ENCODE measurements around the gene POR. TPM values are rescaled to one million over a fixed set of nuclear protein-coding genes. Genes with fewer than 3 reads are reported as not detected.
A peak's percentile ranks its signal among the peaks of the same experiment; 100 is the strongest.

The POR gene
- total and polyA plus RNA-seq, 8 donors: 41.4 to 210 (median 52.1) TPM

DNA sequence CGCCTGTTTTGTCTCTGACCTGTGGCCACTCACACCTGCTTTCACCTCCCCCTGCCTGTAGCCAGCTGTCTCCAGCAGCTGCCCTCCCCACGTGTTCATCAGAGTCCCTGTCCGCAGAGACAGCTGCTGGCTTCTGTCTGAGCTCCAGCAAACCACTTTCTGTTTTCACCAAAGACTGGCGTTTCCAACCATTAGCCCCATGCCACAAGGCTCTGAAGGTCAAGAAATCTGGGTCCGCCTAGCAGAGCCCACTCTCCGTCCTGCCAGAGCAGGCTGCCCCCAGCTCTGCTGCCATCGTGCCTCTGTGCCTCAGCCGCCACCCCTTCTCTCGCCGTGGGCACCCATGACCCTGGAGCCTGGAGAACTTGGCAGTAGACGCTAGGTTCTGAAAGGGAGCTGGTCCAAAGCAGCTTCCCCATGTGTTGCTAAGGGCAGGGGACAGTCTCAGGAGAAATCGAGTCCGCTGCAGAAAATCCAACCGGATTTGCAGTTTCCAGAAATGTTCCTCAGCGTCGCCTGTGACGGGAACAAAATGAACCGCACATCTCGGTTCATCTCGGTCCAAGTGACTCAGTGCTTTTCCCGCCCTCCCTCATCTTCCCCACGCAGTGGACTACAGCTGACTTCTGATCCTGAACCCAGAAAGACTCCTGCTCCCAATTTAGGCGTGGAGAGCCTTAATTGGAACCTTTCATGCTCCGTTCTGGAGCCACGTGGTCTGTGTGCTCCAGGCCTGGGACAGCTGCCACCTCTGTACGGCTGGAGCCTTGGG lies 51.4 kb downstream of the POR start:
- H3K4me3 ChIP-seq: no peak overlapping the region
- intact Hi-C loops (cut with DNase I): no loop called here

DNA sequence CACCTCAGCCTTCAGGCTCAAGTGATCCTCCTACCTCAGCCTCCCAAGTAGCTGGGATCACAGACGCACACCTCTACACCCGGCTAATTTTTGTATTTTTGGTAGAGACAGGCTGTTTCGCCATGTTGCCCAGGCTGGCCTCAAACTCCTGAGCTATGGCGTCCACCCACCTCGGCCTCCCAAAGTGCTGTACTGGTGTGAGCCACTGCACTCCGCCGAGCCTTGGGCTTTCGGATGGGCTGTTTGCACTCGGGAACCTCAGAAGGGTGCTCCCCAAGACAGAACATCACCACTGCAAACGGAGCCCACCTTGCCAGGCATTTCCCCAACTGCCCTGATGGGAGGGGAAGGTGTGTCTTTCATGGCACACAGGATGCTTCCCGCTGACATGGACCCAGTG lies 52.1 kb downstream of the POR start:
- H3K27me3 ChIP-seq: no peaks in the 10 kb centered on the region
- TF ChIP-seq, protein P1, sequence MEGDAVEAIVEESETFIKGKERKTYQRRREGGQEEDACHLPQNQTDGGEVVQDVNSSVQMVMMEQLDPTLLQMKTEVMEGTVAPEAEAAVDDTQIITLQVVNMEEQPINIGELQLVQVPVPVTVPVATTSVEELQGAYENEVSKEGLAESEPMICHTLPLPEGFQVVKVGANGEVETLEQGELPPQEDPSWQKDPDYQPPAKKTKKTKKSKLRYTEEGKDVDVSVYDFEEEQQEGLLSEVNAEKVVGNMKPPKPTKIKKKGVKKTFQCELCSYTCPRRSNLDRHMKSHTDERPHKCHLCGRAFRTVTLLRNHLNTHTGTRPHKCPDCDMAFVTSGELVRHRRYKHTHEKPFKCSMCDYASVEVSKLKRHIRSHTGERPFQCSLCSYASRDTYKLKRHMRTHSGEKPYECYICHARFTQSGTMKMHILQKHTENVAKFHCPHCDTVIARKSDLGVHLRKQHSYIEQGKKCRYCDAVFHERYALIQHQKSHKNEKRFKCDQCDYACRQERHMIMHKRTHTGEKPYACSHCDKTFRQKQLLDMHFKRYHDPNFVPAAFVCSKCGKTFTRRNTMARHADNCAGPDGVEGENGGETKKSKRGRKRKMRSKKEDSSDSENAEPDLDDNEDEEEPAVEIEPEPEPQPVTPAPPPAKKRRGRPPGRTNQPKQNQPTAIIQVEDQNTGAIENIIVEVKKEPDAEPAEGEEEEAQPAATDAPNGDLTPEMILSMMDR (IDR thresholded peaks at IDR 0.05): no peak
- H3K4me3 ChIP-seq: no peak overlapping the region
- H3K4me1 ChIP-seq: peaks cover 19 to 65% of the 10 kb centered on the region in 2 donors
- H3K9me3 ChIP-seq: no peaks in the 10 kb centered on the region
- H3K36me3 ChIP-seq: peaks cover 0 to 57% of the 10 kb centered on the region in 2 donors
- DNase-seq (peak in 1 of 4 donors; percentile 59), ATAC-seq (no peak)
- peak overlapping the region; percentile 58 to 71 for H3K27ac ChIP-seq
- intact Hi-C loops (cut with DNase I): no loop called here

More for the DNA sequence above, 51.4 kb downstream of the POR start:
- Histone ChIP-seq H3K9me3 (no peaks in the 10 kb centered on the region), H3K4me1 (peaks cover 13 to 58% of the 10 kb centered on the region in 2 donors), H3K27me3 (no peaks in the 10 kb centered on the region), H3K36me3 (peaks cover 0 to 62% of the 10 kb centered on the region in 2 donors), H3K27ac (peak overlapping the region; percentile 58 to 71)
- ATAC-seq: peak; percentile 34
- peak in 1 of 4 donors; percentile 55 for DNase-seq
- TF ChIP-seq, protein P1 (IDR thresholded peaks at IDR 0.05): no peak

DNA sequence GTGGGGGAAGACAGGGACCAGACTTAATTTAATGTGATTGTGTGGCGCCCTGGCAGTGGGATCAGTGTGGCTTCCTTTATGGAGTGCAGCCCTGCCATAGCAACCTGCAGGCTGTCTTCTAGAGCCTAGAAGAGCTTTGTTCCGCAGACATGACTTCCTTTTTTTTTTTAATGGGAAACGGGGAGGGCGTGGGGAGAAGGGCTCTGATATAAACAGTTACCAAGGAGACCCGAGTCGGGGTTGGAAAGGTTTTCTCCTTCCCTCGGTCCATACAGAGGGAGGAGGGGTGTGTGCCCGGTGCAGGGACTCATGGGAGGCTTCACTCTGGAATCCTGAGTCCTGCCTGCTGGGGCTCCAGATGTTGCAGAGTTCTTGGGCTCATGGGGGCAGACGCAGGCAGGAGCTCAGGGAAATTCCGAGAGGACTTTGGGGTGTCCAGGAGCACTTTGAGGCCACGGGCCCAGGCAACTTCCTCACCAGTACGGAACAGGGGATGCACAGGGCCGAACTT lies 52.6 kb downstream of the POR start:
- ATAC-seq (peak; percentile 53), DNase-seq (peak in 2 of 4 donors; percentile 60 to 86)
- Histone ChIP-seq H3K36me3 (peaks cover 0 to 56% of the 10 kb centered on the region in 2 donors), H3K27me3 (no peaks in the 10 kb centered on the region), H3K4me1 (peaks cover 20 to 65% of the 10 kb centered on the region in 2 donors), H3K27ac (peak overlapping the region; percentile 58 to 71), H3K4me3 (no peak overlapping the region), H3K9me3 (no peaks in the 10 kb centered on the region)
- TF ChIP-seq, protein P1 (IDR thresholded peaks at IDR 0.05): no peak
- intact Hi-C loops (cut with DNase I): no loop called here

DNA sequence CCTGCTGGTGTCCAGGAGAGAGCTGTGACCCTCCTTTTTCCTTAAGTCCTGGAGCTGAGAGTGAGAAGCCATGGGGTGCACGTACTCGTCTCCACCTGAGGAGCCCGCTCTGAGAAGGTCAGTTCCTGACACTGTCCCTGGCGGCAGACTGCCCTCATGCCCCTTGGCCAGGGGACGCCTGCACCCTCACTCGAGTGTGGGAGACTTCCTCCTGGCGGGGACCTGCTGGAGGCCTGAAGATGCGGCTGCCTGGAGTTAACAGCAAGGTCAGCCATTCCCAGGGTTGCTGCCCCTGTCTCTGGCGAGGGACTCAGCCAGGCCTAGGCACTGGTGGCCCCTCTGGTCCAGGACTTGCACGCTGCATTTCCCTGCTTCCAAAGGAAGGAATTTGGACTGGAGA lies 53.1 kb downstream of the POR start:
- Histone ChIP-seq H3K9me3 (no peaks in the 10 kb centered on the region), H3K27ac (peak overlapping the region in 1 of 2 donors; percentile 71), H3K36me3 (peaks cover 0 to 59% of the 10 kb centered on the region in 2 donors), H3K4me3 (no peak overlapping the region), H3K4me1 (peaks cover 20 to 61% of the 10 kb centered on the region in 2 donors), H3K27me3 (no peaks in the 10 kb centered on the region)
- DNase-seq: no peak
- intact Hi-C loops (cut with DNase I): no loop called here
- TF ChIP-seq, protein P1 (IDR thresholded peaks at IDR 0.05): no peak
- no peak for ATAC-seq

DNA sequence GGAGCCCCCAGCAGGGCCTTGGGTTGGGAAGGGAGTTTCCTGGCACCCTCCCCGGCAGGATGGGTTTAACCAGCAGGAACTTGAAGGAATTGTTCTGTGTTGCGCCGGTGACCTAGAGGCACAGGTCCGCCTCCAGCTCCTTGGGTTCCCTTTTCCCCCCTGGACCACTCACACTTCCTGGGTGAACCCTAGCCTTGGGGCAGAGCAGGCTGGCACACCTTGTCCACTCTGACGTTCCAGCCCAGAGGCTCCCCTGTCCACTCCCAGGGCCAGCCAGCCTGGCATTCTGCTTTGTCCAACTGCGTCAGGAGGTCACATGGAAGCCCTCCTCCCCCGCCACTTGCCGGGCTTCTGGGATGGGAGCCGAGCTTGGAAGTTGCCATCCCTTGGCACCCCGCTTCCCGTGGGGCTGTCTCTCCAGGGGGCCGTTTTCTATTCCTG lies 53.6 kb downstream of the POR start:
- H3K4me1 ChIP-seq: peaks cover 20 to 60% of the 10 kb centered on the region in 2 donors
- ATAC-seq: no peak
- H3K9me3 ChIP-seq: no peaks in the 10 kb centered on the region
- H3K27me3 ChIP-seq: no peaks in the 10 kb centered on the region
- peaks cover 0 to 62% of the 10 kb centered on the region in 2 donors for H3K36me3 ChIP-seq
- TF ChIP-seq, protein P1 (IDR thresholded peaks at IDR 0.05): no peak
- peak overlapping the region in 1 of 2 donors; percentile 71 for H3K27ac ChIP-seq
- DNase-seq: no peak
- intact Hi-C loops (cut with DNase I): no loop called here
- no peak overlapping the region for H3K4me3 ChIP-seq

Data from left lung (tissue), 10 donors.